Keratinocyte (primary cell): ENCODE measurements around the gene CREG2. TPM values are rescaled to one million over a fixed set of nuclear protein-coding genes. Genes with fewer than 3 reads are reported as not detected.
"Not testable (repeated sequence)": the region's sequence is repeated elsewhere in the genome, so short reads cannot be mapped to it uniquely, and the experiment has no call there.

Source experiments
- DNase-seq: peaks from one replicate; pipeline ENCODE4 v3.0.0-alpha.2; 2011; ENCODE audit warnings: low read depth, missing footprints, low spot score
- FAIRE-seq: peaks from 2 replicates; lab custom pipeline; 2011; peaks lifted over from hg19 to GRCh38; lab: Jason Lieb, UNC
- H2AFZ ChIP-seq: 2 replicates; pipeline ENCODE4 v1.6.0; 2012; ENCODE audit warnings: low read length, control low read depth, inconsistent platforms; ENCODE audit not compliant: control insufficient read depth
- H3K27ac ChIP-seq: 2 replicates; pipeline ENCODE4 v1.5.1; 2011; ENCODE audit warnings: low read length; ENCODE audit not compliant: control insufficient read depth, insufficient read depth
- H3K27me3 ChIP-seq: 3 replicates; pipeline ENCODE4 v1.6.0; 2011; ENCODE audit warnings: low read length; ENCODE audit not compliant: control insufficient read depth, insufficient read depth; ENCODE audit errors: extremely low read depth
- H3K36me3 ChIP-seq, 2 experiments: 2 replicates in 1 of 2; 3 replicates in 1 of 2; pipeline ENCODE4 v1.5.1; 2011; ENCODE audit warnings: low read length in 2 of 2, mild to moderate bottlenecking in 1 of 2; ENCODE audit not compliant: control insufficient read depth in 2 of 2, insufficient read depth in 2 of 2; ENCODE audit errors: extremely low read depth in 1 of 2
- H3K4me1 ChIP-seq: 3 replicates; pipeline ENCODE4 v1.5.1; 2011; ENCODE audit warnings: low read length; ENCODE audit not compliant: control insufficient read depth, insufficient read depth; ENCODE audit errors: extremely low read depth
- H3K4me2 ChIP-seq: 3 replicates; pipeline ENCODE4 v1.6.0; 2011; ENCODE audit warnings: low read depth, low read length; ENCODE audit not compliant: control insufficient read depth, insufficient read depth; ENCODE audit errors: extremely low read depth
- H3K4me3 ChIP-seq, 3 experiments: fragments of 200-600 bp in 1 of 3; sonication (generic) in 1 of 3; 2 replicates in 2 of 3; 3 replicates in 1 of 3; pipeline ENCODE4 v1.5.1; 2011 to 2016; ENCODE audit warnings: low read length in 3 of 3, mild to moderate bottlenecking in 3 of 3, control low read depth in 2 of 3, inconsistent platforms in 1 of 3, low read depth in 1 of 3, mixed read lengths in 1 of 3, mixed run types in 1 of 3, moderate library complexity in 1 of 3; ENCODE audit not compliant: control insufficient read depth in 2 of 3, insufficient read depth in 2 of 3; ENCODE audit errors: extremely low read depth in 1 of 3
- H3K79me2 ChIP-seq: 2 replicates; pipeline ENCODE4 v1.6.0; 2012; ENCODE audit warnings: low read length; ENCODE audit not compliant: control insufficient read depth, insufficient read depth
- H3K9ac ChIP-seq: 3 replicates; pipeline ENCODE4 v1.6.0; 2011; ENCODE audit warnings: low read length; ENCODE audit not compliant: control insufficient read depth, insufficient read depth; ENCODE audit errors: extremely low read depth
- H3K9me1 ChIP-seq: 3 replicates; pipeline ENCODE4 v1.6.0; 2011; ENCODE audit warnings: low read length; ENCODE audit not compliant: control insufficient read depth, insufficient read depth; ENCODE audit errors: extremely low read depth
- H3K9me3 ChIP-seq: 2 replicates; pipeline ENCODE4 v1.5.1; 2012; ENCODE audit warnings: low read depth, low read length; ENCODE audit not compliant: control insufficient read depth
- H4K20me1 ChIP-seq: 3 replicates; pipeline ENCODE4 v1.6.0; 2011; ENCODE audit warnings: low read length; ENCODE audit not compliant: control insufficient read depth, insufficient read depth; ENCODE audit errors: extremely low read depth
- EZH2 ChIP-seq: IDR thresholded peaks from one replicate; pipeline ENCODE4 v1.6.1; 2012; ENCODE audit warnings: inconsistent platforms, mild to moderate bottlenecking, low read length, moderate library complexity
- dilution Hi-C: fragments of 300-500 bp; cut with MboI; formaldehyde crosslinking; loops from one replicate; pipeline ENCODE4 v1.7.0; 2020; ENCODE audit warnings: low sequenced_read_pairs; ENCODE audit not compliant: extremely low pct_ligation_motif_present
- polyA plus RNA-seq, 5 experiments: library from polyadenylated mRNA; depleted of rRNA in 3 of 5; stranded (reverse) in 3 of 5; stranded (forward) in 1 of 5; unstranded in 1 of 5; fragments of >200 nt; gene quantifications; 1 replicate in 1 of 5; 2 replicates in 3 of 5; 3 replicates in 1 of 5; pipeline versions ENCODE4 v1.2.1 to v1.2.3, GENCODE V29; 2011 to 2012; ENCODE audit warnings: missing spikeins in 2 of 5, low read depth in 1 of 5, low replicate concordance in 1 of 5
- TF ChIP-seq, protein P1 (sequence below), 3 experiments: IDR thresholded peaks in 1 of 3; conservative IDR thresholded peaks in 1 of 3; optimal IDR thresholded peaks in 1 of 3; 2 replicates in 2 of 3; 3 replicates in 1 of 3; pipeline versions ENCODE3 to v1.5.1; 2011; ENCODE audit warnings: low read length in 3 of 3, mild to moderate bottlenecking in 3 of 3, moderate library complexity in 2 of 3, control low read depth in 1 of 3, inconsistent platforms in 1 of 3; ENCODE audit not compliant: insufficient read depth in 2 of 3; ENCODE audit errors: extremely low read depth in 1 of 3

The CREG2 gene
- polyA plus RNA-seq, 1 donor (not counting 4 experiments of a cell fraction or from before 2014, with no cell fraction given): 1.7 TPM

DNA sequence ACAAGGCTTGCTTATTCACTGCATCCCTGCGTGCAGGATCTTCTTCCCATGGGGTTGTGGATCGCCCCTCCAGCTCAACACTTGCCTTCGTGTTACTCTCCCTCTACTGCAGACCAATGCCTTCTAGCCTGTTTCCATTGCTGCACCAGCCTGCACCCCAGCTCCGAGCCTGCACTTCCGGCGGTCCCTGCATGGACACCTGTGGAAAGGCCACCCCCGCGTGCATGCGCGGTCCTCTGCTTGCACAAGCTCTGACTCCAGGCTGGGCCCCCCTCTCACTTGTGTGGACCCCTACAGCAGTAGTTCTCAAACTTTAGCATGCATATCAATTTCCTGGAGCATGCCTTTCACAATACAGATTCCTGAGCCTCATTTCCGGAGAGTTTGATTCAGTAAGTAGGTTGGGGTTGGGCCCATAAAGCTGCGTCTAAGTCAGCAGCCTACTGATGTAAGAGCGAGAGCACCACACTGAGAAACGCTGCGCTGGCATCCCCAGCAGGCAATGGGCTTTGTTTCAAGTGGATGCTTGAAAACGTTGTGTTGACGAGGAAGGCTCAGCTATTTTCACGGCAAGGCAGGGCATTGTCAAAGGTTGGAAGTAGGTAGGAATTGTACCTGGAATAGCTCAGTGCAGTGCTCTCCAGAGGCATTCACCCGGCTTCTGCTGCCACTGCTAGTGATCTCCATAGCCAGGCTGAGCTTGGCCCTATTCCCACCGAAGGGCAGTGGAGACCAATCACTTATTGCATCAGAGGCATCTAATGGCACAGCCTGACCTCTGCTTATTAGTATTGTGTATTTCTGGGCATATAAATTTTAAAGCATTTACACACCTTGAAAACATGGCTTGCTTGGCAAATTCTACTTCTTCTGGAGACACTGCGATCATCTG is 32.6 kb downstream of the CREG2 start:
- no peak overlapping the region for H3K9ac ChIP-seq
- H4K20me1 ChIP-seq: no peaks in the 10 kb centered on the region
- TF ChIP-seq EZH2: no peak
- TF ChIP-seq, protein P1, sequence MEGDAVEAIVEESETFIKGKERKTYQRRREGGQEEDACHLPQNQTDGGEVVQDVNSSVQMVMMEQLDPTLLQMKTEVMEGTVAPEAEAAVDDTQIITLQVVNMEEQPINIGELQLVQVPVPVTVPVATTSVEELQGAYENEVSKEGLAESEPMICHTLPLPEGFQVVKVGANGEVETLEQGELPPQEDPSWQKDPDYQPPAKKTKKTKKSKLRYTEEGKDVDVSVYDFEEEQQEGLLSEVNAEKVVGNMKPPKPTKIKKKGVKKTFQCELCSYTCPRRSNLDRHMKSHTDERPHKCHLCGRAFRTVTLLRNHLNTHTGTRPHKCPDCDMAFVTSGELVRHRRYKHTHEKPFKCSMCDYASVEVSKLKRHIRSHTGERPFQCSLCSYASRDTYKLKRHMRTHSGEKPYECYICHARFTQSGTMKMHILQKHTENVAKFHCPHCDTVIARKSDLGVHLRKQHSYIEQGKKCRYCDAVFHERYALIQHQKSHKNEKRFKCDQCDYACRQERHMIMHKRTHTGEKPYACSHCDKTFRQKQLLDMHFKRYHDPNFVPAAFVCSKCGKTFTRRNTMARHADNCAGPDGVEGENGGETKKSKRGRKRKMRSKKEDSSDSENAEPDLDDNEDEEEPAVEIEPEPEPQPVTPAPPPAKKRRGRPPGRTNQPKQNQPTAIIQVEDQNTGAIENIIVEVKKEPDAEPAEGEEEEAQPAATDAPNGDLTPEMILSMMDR (optimal IDR thresholded peaks at IDR 0.05 in 1 of 3, IDR thresholded peaks at IDR 0.05 in 1 of 3, conservative IDR thresholded peaks at IDR 0.05 in 1 of 3; ENCODE audit: extremely low read depth in 1 of 3, insufficient read depth in 2 of 3, low read length in 3 of 3): no peak
- no peak overlapping the region for H3K27ac ChIP-seq
- H3K36me3 ChIP-seq: no peaks in the 10 kb centered on the region
- no peak overlapping the region for H2AFZ ChIP-seq
- H3K79me2 ChIP-seq: no peaks in the 10 kb centered on the region
- FAIRE-seq: no peak
- dilution Hi-C loops: no loop called here
- no peak overlapping the region for H3K4me3 ChIP-seq
- no peak overlapping the region for H3K4me2 ChIP-seq
- H3K9me1 ChIP-seq: no peaks in the 10 kb centered on the region
- H3K4me1 ChIP-seq: peaks cover 31% of the 10 kb centered on the region
- no peak for DNase-seq
- H3K27me3 ChIP-seq: no peaks in the 10 kb centered on the region
- no peaks in the 10 kb centered on the region for H3K9me3 ChIP-seq

GRCh38 chr2:101352631-101353030 is 34.7 kb downstream of the CREG2 start:
- H3K9me3 ChIP-seq, H3K27me3 ChIP-seq, H4K20me1 ChIP-seq, dilution Hi-C loops, H3K36me3 ChIP-seq, H3K9ac ChIP-seq, H2AFZ ChIP-seq, FAIRE-seq, H3K79me2 ChIP-seq, H3K9me1 ChIP-seq, DNase-seq, H3K4me3 ChIP-seq, H3K27ac ChIP-seq, H3K4me2 ChIP-seq: not testable (repeated sequence)
- H3K4me1 ChIP-seq: peaks cover 24% of the 10 kb centered on the region
